ENCODE data around the gene CENPL.
"Not testable (repeated sequence)": the region's sequence is repeated elsewhere in the genome, so short reads cannot be mapped to it uniquely, and the experiment has no call there.

The CENPL gene, protein sequence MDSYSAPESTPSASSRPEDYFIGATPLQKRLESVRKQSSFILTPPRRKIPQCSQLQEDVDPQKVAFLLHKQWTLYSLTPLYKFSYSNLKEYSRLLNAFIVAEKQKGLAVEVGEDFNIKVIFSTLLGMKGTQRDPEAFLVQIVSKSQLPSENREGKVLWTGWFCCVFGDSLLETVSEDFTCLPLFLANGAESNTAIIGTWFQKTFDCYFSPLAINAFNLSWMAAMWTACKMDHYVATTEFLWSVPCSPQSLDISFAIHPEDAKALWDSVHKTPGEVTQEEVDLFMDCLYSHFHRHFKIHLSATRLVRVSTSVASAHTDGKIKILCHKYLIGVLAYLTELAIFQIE

DNA sequence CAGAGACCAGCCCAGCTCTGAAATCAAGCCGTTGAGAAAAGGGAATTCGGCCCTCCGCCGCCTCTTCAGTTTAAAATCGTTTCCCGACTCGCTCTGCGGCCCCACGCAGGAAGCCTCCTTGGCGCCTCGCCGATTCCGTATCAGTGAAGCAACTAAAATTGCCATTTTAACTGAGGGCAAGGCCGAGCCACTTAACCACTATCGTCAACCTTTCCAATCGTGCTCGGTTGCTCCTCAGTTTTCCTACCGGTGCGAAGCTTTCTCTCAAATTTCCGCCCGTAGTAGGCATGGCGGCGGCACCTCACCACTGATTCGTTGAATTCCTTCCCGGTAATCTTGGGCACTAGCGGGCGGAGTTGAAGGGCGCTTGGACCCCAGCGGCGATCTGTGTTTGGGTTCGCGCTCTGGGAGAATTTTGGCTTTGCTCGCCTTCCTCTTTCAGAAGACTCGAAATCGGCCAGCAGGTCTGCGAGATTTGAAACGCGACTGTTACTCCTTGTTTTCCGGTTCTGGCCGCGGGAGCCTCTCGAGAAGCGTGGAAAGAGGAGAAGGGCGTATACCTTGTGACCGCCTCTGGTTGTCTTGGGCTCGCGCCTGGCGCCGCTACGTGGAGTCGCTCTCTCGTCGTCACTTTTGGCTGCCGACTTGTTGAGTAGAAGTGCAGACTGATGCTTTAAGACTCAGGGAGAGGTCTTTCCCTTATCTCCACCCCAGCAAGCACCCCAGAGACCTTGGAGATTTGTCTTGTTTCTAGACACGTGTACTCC is at the start of gene CENPL, which contains the start of gene DARS2:
CENPL (minus strand) TSS at position 569 of the 767 bp plus-strand sequence. CDS start 13,584 bp downstream, outside the sequence.
DARS2 (plus strand) TSS at position 359 of the 767 bp plus-strand sequence. CDS start 557 bp downstream, outside the sequence.
- DNase-seq (ENCODE audit: low read depth) = peak; percentile 87

DNA sequence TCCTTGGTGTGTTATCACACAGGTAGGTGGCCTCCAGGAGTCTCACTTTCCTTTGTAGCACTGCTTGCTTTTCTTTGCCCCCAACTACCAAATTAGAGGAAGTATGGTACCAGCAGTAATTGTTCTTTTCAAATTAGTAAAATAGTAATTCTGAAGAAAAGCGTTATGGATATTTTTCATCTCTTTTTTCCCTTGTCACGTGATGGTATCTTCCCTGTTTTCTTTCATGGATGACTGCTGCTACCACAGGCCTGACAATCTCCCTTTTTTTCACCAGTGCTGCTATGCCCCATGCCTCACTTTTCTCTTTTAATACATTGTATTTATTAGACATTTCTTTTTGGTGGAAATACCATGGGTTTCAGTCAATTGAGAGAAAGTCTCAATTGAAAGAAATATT is 46.8 kb upstream of the CENPL start:
- DNase-seq (ENCODE audit: low read depth) = no peak

DNA sequence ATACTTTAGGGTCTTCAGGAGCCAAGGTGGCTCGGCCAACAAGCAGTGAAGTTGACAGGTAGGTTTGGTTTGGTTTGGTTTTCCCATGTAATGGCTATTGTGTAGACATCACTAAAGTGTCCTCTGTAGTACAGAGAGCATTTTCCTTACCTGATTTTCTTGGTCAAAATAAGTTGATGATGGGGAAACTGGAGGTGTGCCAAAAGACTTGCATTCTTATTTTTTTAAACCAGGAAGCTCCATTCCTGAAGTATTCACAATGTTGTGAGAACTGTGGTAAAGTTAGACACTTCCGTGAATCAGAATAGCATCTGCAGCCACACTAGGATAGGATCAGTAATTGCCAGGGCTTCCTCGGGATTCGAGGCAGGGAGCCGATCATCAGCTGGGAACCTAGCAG is 46.4 kb upstream of the CENPL start:
- no peak for DNase-seq (ENCODE audit: low read depth)

DNA sequence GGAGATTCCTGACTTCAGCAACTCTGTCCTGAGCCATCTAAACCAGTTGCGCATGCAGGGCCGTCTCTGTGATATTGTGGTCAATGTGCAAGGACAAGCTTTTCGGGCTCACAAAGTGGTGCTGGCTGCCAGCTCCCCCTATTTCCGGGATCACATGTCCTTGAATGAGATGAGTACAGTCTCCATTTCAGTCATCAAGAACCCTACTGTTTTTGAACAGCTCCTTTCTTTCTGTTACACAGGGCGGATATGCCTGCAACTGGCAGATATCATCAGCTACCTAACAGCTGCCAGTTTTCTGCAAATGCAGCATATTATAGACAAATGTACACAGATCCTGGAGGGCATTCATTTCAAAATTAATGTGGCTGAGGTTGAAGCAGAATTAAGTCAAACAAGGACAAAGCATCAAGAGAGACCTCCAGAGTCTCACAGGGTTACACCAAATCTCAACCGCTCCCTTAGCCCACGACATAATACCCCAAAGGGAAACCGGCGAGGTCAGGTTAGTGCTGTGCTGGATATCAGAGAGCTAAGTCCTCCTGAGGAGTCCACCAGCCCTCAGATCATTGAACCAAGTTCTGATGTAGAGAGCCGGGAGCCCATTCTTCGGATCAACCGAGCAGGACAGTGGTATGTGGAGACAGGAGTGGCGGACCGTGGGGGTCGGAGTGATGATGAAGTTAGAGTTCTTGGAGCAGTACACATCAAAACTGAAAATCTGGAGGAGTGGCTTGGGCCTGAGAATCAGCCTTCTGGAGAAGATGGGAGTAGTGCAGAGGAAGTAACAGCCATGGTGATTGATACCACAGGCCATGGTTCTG is 45.8 kb upstream of the CENPL start:
- DNase-seq (ENCODE audit: low read depth) = peak; percentile 17

DNA sequence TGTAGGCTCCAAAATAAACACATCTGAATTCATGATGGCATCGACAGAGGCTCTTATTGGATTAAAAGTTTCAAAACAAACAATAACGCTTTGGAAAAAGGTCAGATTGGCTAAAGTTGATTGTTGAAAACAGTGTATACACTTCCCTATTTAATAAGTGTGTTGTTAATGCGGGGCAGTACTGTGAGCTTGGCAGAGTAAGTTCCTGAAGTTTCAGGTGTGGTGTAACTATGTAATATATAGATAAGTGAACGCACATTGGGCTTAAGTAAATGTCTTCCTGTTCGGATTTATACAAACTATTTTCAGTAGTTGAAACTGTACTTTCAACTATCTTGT is 44.3 kb upstream of the CENPL start:
- DNase-seq (ENCODE audit: low read depth) = no peak

DNA sequence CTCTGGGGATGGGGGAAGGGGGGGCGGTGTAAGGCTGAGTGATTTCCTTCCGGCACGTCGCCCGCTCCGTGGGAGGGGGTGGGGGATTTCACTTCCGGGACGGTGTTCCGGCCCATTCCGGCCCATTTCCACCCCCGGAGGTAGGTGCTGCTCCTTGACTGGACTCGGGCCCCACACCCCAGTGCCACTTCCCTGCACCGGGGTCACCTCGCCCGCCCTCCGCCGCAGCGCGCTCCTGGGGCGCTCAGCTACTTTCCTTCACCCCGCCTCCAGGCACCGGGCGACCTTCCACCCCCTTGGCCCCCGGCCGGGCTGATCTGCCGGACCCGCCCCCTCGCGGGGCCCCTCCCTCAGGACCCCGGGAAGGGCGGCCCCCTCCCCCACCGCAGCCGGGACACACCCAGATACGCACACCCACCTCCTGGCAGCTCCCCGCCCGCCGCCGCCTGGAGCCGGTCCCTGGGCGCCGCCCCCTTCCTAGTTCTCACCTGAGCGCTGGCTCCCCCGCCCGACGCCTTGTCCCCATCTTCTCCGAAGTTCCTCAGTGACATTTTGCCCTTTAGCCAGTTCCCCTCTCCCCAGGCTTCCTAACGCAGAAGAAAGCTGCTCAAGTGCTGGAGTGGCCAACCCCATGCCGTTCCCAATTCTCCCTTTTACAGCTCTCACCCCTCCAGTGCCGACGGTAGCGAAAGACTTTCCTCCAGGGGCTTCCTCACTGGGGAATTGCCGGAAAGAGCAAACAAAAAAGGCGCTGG is 43.8 kb upstream of the CENPL start, which contains the start of gene ZBTB37:
ZBTB37 (plus strand) TSS at position 115 of the 755 bp plus-strand sequence. CDS start 1,846 bp downstream, outside the sequence.
- peak; percentile 89 for DNase-seq (ENCODE audit: low read depth)

DNA sequence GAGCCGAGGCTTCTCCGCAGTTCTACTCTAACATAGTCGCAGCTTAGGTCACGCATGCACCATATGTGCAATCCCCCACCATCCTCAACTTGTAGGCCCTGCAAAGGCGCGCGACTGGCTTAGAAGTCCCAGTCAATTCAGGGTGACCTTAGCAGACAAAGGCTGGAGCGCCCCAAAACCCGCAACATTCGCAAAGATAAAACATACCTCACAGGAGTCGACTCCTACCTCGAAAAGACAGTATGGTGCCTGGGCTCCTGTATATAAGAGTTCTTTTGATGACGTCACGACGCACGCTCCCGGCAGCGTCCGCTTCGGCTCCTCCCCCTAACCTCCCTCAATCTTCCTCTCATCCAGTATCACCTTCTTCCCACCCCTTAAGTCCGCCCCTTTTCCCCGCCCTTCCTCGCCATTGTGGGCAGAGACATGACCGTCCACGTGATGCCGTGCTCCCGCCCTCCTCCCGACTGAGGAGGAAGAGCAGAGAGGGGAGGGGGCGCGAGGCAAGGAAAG is 43.1 kb upstream of the CENPL start, which contains the start of gene GAS5:
GAS5 (minus strand) TSS at position 237 of the 513 bp plus-strand sequence.
- peak; percentile 100 for DNase-seq (ENCODE audit: low read depth)

DNA sequence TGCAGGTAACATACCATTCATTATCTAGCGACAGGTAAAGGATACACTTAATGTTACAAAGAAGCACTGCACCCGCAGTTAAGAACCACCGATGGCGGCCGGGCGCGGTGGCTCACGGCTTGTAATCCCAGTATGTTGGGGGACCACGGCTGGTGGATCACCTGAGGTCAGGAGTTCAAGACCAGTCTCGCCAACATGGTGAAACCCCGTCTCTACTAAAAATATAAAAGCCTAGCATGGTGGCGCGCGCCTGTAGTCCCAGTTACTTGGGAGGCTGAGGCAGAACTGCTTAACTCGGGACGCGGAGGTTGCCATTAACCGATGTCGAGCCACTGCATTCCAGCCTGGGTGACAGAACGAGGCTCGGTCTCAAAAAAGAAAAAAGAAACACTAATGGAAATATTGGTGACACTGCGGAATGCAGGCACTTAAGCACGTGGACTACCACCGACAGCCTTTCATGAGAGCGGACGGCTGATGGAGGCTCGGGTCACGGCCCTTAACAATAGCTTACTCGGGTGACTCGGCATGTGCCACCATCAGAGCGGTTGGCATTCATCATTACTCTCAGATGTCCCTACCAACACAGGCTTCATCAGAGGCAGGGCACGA is 42.6 kb upstream of the CENPL start:
- peak; percentile 8 for DNase-seq (ENCODE audit: low read depth)

DNA sequence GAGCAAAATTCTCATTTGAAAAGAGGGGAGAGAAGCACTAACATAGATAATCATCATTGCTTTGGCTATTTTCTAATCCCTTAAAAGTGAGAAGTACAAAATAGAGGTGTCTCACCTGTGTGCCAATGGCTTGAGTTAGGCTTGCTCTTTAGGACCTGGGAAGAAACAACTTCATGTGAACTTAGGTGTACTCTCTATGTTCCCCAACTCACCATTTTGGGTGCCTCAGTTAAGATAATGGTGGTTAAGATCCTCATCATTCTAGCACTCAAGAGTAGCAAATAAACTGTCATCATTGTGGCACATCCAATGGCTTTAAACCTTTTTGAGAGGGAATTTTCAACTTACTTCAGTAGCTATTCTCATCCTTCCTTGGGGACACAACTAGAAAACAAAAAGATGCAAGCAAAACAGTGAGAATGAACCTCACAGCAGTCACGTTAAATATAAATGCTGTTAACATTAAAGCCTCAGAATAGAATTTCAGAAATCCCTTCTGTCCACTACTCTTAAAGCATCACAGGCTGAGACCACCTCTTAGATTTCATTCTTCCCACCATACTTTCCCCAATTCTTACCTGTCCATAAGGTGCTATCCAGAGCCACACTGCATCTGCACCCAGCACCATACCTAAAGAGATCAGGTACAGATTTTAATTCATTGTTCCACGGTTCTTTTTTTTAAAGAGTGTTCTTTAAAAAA is 41.9 kb upstream of the CENPL start:
- no peak for DNase-seq (ENCODE audit: low read depth)

DNA sequence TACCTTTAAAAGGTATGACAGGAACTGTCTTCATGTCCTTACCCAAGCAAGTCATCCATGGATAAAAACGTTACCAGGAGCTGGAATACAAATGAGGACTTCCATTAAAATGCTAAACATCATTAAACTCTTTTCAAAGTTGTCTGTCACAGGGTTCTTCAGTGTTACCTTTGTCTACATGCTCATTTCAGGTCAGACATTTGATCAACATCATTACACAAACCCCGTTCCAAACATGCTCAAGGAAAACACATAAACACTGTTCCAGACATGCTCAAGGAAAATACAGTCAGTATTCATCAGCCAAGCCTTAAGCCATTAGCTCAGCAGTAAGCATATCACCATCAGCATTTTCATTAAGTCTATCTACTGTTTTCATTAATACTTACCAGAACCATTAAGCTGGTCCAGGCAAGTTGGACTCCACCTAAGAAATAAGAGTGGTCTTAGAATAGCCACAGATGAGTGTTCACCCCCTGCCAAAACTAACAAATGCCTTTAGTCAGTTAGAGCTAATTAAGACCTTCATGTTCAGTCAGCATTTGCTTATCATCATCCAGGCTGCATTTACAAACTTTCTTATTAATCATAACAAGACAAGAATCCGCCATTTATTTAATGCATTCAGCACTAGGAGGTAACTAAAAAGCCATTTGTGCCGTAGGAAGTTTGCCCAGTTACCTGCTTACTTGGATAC is 40.9 kb upstream of the CENPL start:
- DNase-seq (ENCODE audit: low read depth) = no peak

DNA sequence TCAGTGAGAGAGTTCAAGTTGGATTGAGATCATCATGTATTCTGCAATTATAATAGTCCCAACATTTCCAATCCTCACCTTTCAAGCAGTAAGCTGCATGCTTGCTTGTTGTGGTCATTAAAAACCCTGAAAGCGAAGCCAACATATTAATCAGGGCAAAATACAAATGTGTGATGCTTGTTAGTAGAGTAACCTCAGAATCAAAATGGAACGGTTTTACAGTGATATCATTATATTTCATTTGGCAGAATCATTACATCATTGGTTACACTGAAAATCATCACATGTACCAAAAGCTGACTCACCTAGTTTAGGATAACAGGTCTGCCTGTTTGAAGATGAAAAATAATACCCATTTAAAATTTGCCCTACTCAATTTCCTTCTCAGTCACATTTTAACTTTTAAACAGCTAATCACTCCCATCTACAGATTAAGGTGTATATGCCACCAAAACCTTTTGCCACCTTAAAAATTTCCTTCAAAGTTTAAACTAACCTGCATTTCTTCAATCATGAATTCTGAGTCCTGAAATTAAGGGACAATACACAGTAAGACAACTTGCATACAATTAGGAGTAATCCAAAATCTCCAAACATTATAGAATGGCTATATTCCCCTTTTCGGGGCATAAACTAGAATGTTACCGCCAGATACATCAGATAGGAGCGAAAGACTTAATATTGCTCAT is 39.6 kb upstream of the CENPL start:
- no peak for DNase-seq (ENCODE audit: low read depth)

DNA sequence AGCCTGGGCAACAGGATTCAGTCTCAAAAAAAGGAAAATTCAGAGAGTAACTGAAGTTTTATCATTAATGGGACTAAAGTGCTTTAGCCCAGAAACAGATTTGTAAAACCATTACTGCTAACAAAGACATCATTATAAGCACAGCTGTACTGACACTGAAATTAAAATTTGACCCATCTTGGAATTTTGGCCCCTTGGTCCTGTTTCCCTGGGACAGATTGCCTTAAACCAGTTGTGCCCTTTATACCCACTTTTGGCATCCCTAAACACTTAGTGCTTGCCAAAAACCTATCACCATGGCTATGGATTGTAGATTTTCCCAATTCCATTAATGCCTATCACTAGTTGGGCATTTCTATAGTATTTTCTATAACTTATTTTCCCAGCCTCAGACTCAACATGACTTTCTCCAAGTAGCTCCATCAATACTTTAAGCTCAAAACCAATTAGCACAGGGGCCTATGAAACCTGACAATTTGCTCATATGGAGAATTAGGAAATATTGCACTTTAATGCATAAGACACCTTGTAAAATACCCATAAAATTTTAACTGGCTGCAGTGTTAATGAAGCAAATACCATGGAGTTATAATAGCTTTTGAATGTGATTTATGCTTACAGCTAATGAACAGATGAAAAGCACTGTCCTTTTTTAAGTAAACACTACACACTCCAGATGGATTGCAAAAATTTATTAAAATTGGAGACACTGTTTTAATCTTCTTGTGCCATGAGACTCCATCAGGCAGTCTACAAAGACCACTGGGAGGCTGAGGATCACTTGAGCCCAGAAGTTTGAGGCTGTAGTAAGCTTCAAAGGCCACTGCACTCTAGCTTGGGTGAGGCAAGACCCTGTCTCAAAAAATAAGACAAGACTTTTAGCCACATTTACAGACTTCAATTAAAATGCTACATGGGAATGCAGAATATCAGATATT is 38.8 kb upstream of the CENPL start:
- DNase-seq (ENCODE audit: low read depth) = no peak

DNA sequence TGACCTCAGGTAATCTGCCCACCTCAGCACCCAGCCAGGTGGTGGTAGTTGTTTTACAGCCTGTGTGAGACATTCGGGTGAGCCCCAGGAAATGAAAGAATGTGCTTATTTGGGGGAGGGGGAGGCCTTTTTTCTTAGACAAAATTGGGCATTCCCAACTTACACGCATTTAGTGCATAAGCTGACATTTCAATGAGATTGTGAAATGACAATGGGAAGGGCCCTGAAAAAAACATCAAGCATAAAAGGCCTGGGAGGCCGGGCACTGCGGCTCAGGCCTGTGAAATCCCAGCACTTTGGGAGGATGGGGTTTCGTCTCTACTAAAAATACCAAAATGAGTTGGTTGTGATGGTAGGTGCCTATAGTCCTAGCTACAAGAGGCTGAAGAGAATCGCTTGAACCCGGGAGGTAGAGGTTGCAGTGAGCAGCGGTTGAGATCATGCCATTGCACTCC is 38.1 kb upstream of the CENPL start:
- no peak for DNase-seq (ENCODE audit: low read depth)

DNA sequence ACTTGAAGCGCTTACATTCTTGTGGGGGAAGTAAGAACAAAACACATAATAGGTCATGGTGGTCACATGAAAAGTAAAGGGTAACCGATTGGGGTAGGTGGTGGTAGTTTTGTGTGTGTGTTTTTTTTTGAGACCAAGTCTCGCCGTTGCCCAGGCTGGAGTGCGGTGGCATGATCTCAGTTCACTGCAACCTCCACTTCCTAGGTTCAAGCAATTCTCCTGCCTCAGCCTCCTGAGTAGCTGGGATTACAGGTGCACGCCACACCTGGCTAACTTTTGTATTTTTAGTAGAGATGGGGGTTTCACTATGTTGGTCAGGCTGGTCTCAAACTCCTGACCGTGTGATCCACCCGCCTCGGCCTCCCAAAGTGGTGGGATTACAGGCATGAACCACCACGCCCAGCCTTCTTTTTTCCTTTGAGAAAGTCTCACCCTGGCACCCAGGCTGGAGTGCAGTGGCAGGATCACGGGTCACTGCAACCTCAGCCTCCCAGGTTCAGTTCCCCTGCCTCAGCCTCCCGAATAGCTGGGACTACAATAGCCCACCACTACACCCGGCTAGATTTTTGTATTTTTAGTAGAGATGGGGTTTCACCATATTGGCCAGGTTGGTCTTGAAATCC is 37.6 kb upstream of the CENPL start:
- DNase-seq (ENCODE audit: low read depth) = not testable (repeated sequence)

DNA sequence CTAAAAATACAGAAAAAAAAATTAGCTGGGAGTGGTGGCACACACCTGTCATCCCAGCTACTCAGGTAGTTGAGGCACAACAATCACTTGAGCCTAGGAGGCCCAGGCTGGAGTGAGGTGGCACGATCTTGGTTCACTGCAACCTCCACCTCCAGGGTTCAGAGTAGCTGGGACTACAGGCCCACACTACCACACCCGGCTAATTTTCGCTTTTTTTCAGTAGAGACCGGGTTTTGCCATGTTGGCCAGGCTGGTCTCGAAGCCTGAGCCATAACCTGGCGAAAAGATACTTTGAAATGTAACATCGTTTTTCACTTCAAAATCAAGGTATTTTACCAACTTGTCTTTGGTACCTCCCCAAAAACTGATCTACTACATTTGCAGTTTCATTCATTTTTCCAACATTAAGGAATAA is 37.1 kb upstream of the CENPL start:
- no peak for DNase-seq (ENCODE audit: low read depth)

DNA sequence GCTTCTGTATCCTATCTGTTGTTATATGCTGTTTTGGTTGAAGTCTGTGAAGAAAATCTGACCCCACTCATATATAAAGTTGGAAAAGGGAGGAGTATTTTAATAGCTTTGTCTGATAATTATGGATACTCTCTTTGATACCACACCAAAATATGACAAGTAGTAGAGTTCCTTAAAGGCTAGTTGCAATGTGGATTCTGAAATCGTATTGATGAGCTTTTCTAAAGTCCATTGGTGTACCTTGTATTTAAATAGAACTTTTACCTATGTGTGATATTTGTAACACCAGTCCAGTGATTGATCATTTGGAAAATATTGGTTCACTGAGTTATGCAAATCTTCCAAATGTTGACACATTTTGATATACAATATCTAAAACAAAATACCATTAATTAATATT is 35.4 kb upstream of the CENPL start:
- DNase-seq (ENCODE audit: low read depth) = no peak

DNA sequence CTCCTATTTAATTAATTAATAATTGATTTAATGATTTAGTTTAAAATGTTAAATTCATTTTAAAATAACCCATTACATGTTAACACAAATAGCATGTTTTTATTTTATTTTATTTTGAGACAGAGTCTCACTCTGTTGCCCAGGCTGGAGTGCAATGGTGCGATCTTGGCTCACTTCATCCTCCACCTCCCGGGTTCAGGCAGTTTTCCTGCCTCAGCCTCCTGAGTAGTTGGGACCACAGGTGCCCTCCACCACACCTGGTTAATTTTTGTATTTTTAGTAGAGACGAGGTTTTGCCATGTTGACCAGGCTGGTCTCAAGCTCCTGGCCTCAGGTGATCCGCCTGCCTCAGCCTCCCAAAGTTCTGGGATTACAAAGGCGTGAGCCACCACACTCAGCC is 34.9 kb upstream of the CENPL start:
- DNase-seq (ENCODE audit: low read depth) = not testable (repeated sequence)
